Measurements from ENCODE around the gene IDH2.

Gene IDH2

GRCh38 chr15:90055182-90055581 lies 47.1 kb downstream of the IDH2 start:
- Histone ChIP-seq H3K36me3 (ENCODE audit: control insufficient read depth in 2 of 2, insufficient read depth in 1 of 2, low read length in 2 of 2) (no peaks in the 10 kb centered on the region), H3K4me1 (ENCODE audit: control insufficient read depth, insufficient read depth, low read length) (peaks cover 9% of the 10 kb centered on the region), H3K27ac (ENCODE audit: extremely low read depth, low read depth, low read length) (no peak overlapping the region), H3K4me3 (ENCODE audit: low read depth, low read length) (no peak overlapping the region), H3K9me3 (ENCODE audit: control insufficient read depth, insufficient read depth, low read depth, low read length) (no peaks in the 10 kb centered on the region)
- POLR2A ChIA-PET: interaction anchor here (0.5 kb wide), 1 partner anchor 89 kb away, joined by 5 read pairs; no protein-coding TSS in a partner anchor
- TF ChIP-seq GLI2 (tag by site-specific recombination; IDR thresholded peaks at IDR 0.05; ENCODE audit: borderline replicate concordance, low read depth) (no peak), ZNF670 (tag by site-specific recombination; IDR thresholded peaks at IDR 0.05; ENCODE audit: low read depth) (no peak), ZNF416 (tag by site-specific recombination; IDR thresholded peaks at IDR 0.05) (no peak), ZNF580 (tag by site-specific recombination; IDR thresholded peaks at IDR 0.05) (no peak), EGR2 (tag by site-specific recombination; IDR thresholded peaks at IDR 0.05; ENCODE audit: low read depth) (no peak)
- TF ChIP-seq, protein P1, sequence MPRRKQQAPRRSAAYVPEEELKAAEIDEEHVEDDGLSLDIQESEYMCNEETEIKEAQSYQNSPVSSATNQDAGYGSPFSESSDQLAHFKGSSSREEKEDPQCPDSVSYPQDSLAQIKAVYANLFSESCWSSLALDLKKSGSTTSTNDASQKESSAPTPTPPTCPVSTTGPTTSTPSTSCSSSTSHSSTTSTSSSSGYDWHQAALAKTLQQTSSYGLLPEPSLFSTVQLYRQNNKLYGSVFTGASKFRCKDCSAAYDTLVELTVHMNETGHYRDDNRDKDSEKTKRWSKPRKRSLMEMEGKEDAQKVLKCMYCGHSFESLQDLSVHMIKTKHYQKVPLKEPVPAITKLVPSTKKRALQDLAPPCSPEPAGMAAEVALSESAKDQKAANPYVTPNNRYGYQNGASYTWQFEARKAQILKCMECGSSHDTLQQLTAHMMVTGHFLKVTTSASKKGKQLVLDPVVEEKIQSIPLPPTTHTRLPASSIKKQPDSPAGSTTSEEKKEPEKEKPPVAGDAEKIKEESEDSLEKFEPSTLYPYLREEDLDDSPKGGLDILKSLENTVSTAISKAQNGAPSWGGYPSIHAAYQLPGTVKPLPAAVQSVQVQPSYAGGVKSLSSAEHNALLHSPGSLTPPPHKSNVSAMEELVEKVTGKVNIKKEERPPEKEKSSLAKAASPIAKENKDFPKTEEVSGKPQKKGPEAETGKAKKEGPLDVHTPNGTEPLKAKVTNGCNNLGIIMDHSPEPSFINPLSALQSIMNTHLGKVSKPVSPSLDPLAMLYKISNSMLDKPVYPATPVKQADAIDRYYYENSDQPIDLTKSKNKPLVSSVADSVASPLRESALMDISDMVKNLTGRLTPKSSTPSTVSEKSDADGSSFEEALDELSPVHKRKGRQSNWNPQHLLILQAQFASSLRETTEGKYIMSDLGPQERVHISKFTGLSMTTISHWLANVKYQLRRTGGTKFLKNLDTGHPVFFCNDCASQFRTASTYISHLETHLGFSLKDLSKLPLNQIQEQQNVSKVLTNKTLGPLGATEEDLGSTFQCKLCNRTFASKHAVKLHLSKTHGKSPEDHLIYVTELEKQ (tag by site-specific recombination; IDR thresholded peaks at IDR 0.05; ENCODE audit: borderline replicate concordance): no peak
- CTCF ChIA-PET: interaction anchor here (0.6 to 3.2 kb wide), 5 partner anchors 16 to 265 kb away, joined by 3 to 17 read pairs (median 4); no protein-coding TSS in a partner anchor

- no peaks in the 10 kb centered on the region for H3K9me3 ChIP-seq (ENCODE audit: control insufficient read depth, insufficient read depth, low read depth, low read length)
- no peak overlapping the region for H3K4me3 ChIP-seq (ENCODE audit: low read depth, low read length)
- ChIA-PET POLR2A (interaction anchor here (0.5 kb wide), 1 partner anchor 88 kb away, joined by 5 read pairs; no protein-coding TSS in a partner anchor), CTCF (interaction anchor here (0.6 to 3.2 kb wide), 4 partner anchors 16 to 265 kb away, joined by 3 to 17 read pairs (median 4); no protein-coding TSS in a partner anchor)
- peaks cover 9% of the 10 kb centered on the region for H3K4me1 ChIP-seq (ENCODE audit: control insufficient read depth, insufficient read depth, low read length)
- H3K27ac ChIP-seq (ENCODE audit: extremely low read depth, low read depth, low read length): peak overlapping the region; percentile 11; the same call in 1 of the 2 replicates
- H3K36me3 ChIP-seq (ENCODE audit: control insufficient read depth in 2 of 2, insufficient read depth in 1 of 2, low read length in 2 of 2): no peaks in the 10 kb centered on the region
- no peak for TF ChIP-seq ZNF610 (tag by site-specific recombination; IDR thresholded peaks at IDR 0.05; ENCODE audit: borderline replicate concordance)
- no peak for TF ChIP-seq ZNF23 (tag by site-specific recombination; IDR thresholded peaks at IDR 0.05; ENCODE audit: borderline replicate concordance)
- TF ChIP-seq YY1 (tag by site-specific recombination; IDR thresholded peaks at IDR 0.05): no peak
- no peak for TF ChIP-seq ZFP69B (tag by site-specific recombination; IDR thresholded peaks at IDR 0.05)
- no peak for TF ChIP-seq PBX3 (CRISPR knock-in tag; IDR thresholded peaks at IDR 0.05)
- no peak for TF ChIP-seq PRDM4 (tag by site-specific recombination; IDR thresholded peaks at IDR 0.05)
- no peak for TF ChIP-seq ZNF391 (tag by site-specific recombination; IDR thresholded peaks at IDR 0.05; ENCODE audit: borderline replicate concordance, low read depth)
- TF ChIP-seq IKZF3 (tag by site-specific recombination; IDR thresholded peaks at IDR 0.05): peak; percentile 33; the same call in 1 of the 2 replicates
- no peak for TF ChIP-seq TRIM28 (IDR thresholded peaks at IDR 0.05; ENCODE audit: borderline replicate concordance, low read length)
- TF ChIP-seq ATF2 (tag by site-specific recombination; IDR thresholded peaks at IDR 0.05; ENCODE audit: low read depth): no peak
- TF ChIP-seq KLF16 (tag by site-specific recombination; IDR thresholded peaks at IDR 0.05): no peak
- TF ChIP-seq ZNF366 (tag by site-specific recombination; conservative IDR thresholded peaks at IDR 0.05): no peak
- TF ChIP-seq ZBTB11 (tag by site-specific recombination; conservative IDR thresholded peaks at IDR 0.05; ENCODE audit: low read depth): no peak
- TF ChIP-seq ZNF112 (tag by site-specific recombination; IDR thresholded peaks at IDR 0.05): no peak
- TF ChIP-seq ZNF114 (tag by site-specific recombination; IDR thresholded peaks at IDR 0.05): no peak
- no peak for TF ChIP-seq ZNF76 (tag by site-specific recombination; IDR thresholded peaks at IDR 0.05; ENCODE audit: borderline replicate concordance, low read depth)
These were observed 47.6 kb downstream of the IDH2 start for GRCh38 chr15:90054618-90055097.
